Coronary artery (tissue), 2 donors: Measurements from ENCODE around the gene CHN2.

Experiments
- DNase-seq: peaks from one replicate; pipeline ENCODE4 v3.0.0-alpha.2; 2017; ENCODE audit warnings: low spot score
- H3K27ac ChIP-seq, 2 donors: fragments of 200-600 bp; sonication (generic); one replicate each; pipeline ENCODE4 v1.5.1; 2016 to 2019
- H3K4me3 ChIP-seq: fragments of 200-600 bp; sonication (generic); 2 replicates; pipeline ENCODE4 v1.5.1; 2016; ENCODE audit warnings: mild to moderate bottlenecking, moderate library complexity
- CTCF ChIP-seq: fragments of 200-600 bp; sonication (generic); IDR thresholded peaks from one replicate; pipeline ENCODE4 v1.5.1; 2019; ENCODE audit warnings: antibody characterized with exemption

The CHN2 gene

GRCh38 chr7:29457565-29458011 lies 263.0 kb downstream of the CHN2 start:
- no peak for DNase-seq
- TF ChIP-seq CTCF, result no peak

GRCh38 chr7:29458933-29459332 lies 264.4 kb downstream of the CHN2 start:
- DNase-seq, result no peak
- H3K4me3 ChIP-seq, result no peak overlapping the region
- H3K27ac ChIP-seq, result no peak overlapping the region
- TF ChIP-seq CTCF, result no peak

More at GRCh38 chr7:29457565-29458011, 263.0 kb downstream of the CHN2 start:
- H3K27ac ChIP-seq, result no peak overlapping the region
- no peak overlapping the region for H3K4me3 ChIP-seq

GRCh38 chr7:29459589-29459988 lies 265.0 kb downstream of the CHN2 start:
- Histone ChIP-seq H3K4me3 (no peak overlapping the region), H3K27ac (no peak overlapping the region)
- no peak for TF ChIP-seq CTCF
- no peak for DNase-seq

GRCh38 chr7:29461996-29462395 lies 267.4 kb downstream of the CHN2 start:
- no peak overlapping the region for H3K27ac ChIP-seq
- TF ChIP-seq CTCF, result no peak
- no peak for DNase-seq
- no peak overlapping the region for H3K4me3 ChIP-seq

- H3K4me3 ChIP-seq, result no peak overlapping the region
These were observed 269.1 kb downstream of the CHN2 start for GRCh38 chr7:29463504-29464158.

GRCh38 chr7:29464753-29465152 lies 270.2 kb downstream of the CHN2 start:
- no peak for DNase-seq
- H3K4me3 ChIP-seq, result no peak overlapping the region
- no peak overlapping the region for H3K27ac ChIP-seq
- no peak for TF ChIP-seq CTCF

More at GRCh38 chr7:29463504-29464158, 269.1 kb downstream of the CHN2 start:
- H3K27ac ChIP-seq, result no peak overlapping the region
- TF ChIP-seq CTCF, result no peak
- no peak for DNase-seq

- TF ChIP-seq CTCF, result no peak
- DNase-seq, result no peak
- no peak overlapping the region for H3K4me3 ChIP-seq
- H3K27ac ChIP-seq, result no peak overlapping the region
These were observed 272.8 kb downstream of the CHN2 start for GRCh38 chr7:29467193-29467926.
